ENCODE measurements around the gene SHC1.

SHC1 gene

DNA sequence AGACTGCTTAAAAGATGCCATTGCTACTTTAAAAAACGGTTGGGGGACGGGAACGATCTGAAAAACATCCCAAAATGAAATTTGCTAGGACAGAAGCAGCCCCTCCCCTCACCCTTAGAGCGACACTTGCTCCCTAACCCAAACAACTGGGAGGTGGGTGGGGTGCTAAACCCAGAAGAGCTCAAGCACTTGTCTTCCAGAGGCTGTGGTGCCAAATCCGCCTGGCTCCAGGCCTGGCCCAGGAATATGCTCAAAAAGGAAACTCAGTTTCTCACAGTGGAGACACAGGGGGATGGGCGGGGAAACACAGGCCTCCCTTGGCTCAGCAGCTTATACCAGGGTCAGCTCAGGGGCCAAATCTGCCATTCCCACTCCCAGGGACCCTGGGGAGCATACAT, 14.0 kb downstream of the SHC1 start:
- DNase-seq (ENCODE audit: low spot score) = no peak

DNA sequence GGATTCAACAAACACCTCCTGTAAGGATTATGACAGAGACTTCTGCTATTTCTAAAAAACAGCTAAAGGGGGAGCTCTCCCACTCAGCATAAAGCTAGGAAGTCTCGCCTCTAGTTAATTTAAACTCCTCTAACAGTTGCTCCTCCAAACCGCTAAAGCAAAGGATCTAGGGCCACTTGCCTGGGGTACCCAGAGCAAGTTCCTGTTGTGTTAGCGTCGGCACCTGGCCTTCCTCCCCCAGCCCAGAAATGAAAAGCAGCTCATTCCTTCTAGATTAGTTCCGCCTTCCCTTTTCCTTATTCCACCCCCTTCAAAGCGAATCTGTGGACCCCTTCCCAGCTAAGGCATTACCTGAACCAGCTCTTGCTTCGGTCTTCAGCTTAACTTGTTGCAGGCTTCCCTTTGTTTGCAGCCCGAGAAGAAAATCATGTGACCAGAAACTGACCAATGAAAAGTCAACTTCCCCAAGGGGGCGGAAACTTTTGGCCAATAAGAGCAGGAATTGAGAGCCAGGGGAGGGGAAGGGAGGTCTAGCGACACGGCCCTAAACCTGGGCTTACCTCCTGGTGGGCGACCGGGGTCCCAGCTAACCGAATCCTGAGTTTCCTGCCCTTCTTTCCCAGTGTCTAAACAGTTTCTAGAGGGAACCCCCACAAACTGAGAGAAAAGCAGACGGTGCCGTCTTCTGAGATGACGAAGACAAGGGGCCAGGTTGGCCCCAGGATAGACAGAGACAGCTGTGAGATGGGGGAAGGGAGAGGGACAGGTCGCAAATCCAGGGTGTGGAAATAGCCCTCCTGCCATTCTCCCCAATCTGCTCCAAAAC, 14.6 kb downstream of the SHC1 start, which contains the start of gene PBXIP1:
Gene PBXIP1 (minus strand): TSS at position 382 of the 826 bp plus-strand sequence. CDS start 2,378 bp downstream, outside the sequence.
- DNase-seq (ENCODE audit: low spot score) = peak; percentile 91

DNA sequence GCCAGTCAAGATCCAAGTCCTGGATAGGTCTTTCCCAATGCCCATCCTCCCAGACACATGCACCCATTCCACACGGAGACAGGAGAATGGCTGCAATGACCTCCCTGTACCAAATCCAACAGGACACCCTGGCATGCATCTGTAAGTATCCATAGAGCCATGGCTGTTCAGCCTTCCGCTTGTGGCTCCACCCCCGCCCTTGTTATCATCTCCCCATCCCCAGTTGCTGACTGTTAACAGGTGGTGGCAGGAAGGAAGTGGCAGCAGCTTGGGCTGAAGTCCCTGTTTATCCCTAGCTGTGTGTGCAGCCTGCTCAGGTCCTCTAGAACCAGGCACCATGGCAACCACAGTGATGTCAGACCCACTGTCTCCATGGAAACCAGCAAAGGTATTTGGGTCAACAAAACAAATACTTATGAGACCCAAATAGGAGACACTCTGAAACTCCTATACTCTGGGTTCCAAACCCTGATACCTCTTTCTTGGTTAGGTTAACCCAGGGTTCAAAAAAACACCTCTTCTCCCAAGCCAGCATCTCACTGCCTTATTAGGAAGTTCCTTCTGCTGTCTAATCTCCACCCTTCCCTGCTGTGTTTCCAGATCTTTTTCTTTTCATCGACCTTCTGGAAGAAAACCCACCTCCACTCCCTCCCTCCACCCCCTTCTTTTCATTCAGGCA, 15.4 kb downstream of the SHC1 start:
- peak; percentile 57 for DNase-seq (ENCODE audit: low spot score)

DNA sequence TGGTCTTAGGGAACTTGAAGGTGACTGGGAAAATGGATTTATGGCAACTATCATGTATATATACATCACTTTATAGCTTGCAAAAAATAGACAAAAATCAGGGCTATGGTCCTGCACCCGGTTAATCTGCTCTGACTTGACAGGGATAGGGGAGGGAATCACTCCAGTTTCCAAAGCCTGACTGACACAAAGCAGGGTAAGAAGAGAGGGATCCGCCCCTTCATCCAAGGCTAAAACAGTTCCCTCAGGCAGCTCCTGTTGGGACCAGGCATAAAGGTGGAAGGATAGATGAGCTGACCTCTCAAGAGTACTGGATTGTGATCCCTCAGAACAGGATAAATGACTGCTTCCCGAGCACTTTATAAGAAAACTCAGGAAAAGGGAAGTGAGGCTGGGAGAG, 16.0 kb downstream of the SHC1 start:
- DNase-seq (ENCODE audit: low spot score) = no peak

DNA sequence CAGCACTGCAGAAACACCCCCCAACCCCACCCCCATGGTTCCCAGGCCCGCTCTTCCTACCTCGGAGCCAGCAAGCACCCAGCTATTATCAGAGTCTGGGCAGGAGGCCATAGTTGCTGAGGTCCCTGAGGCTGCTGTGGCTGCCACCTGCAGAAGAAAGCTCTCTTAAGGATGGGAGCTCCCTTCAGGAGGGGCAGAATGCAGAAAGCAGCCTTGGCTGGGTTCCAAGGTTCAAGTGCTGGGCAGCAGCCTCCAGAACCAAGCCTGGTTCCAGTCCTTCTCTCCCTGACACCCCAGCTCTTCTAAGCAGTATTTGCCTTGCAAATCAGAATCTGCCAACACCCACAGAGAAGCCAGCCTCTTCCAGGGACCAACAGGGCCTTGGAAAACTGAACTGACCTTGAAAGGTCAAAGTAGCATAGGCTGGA, 16.9 kb downstream of the SHC1 start:
- no peak for DNase-seq (ENCODE audit: low spot score)

DNA sequence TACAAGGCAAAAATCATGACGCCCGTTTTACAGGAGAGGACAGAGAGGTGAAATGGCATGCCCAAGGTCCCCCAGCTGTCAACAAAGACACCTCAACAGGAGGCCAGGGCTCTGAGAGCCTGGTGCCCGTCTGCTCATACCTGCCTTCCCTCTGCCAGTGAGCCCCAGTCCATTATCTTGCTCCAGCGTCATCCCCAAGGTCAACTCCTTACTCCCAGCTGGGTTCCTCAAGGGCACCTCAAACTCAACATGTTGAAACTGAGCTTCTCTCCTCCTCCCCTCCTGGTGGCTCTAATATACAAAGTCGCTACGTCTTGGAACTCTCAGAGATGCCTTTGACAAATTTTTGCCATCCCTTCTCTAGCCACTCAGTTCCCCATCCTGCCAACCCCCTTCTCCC, 17.9 kb downstream of the SHC1 start:
- DNase-seq (ENCODE audit: low spot score) = no peak

DNA sequence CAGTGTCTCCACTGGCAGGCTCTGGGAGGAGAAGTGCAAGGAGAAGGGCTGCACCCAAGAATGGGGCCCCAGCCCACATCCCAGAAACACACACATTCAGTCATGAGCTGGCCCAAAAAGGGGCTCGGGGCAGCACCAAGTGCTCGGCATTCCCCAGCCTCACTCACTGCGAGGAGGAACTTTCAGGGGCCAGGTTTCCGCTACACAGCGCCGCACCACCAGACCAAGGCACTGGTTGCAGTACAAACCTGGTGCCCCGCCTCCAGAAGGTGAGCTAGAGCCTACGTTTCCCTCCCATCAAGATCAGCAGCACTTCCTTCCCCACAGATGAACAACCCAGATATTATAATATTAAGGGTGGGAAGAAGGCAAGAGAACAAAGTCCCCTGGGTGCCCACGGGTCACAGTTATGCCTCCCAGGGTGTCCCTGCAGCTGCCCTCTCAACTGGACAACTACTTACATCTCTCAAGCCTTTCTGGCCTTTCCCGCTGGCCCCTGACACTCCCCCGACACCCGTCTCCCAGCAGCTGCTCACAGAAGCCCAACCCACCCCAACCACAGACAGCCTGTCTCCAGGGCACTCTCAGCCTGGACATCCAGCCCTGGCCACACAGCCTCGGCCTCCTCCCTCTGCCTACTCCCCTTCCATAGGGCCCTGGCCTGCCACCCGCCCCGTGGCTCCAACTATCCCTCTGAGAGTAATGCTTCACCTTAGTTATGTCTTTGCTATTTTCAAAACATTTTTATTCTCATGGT, 18.5 kb downstream of the SHC1 start:
- DNase-seq (ENCODE audit: low spot score) = no peak

DNA sequence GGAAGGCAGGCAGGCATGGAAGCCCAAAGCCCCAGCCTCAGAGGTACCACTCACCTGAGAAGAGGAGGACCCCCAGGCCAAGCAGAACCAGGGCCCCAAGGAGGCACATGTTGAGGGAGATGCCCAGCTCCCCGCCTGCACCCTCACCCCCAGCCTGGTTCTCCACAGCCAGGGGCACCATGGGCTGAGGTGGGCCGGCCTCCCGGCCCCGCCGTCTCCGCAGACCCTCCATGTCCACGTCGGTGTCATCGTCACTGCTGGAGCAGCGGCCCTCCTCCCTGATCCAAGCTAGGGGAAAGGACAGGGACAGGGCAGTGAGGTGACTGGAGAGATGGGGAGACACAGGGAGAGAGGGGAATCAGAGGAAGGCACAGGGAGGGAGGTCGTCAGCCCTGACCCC, 22.5 kb downstream of the SHC1 start:
- no peak for DNase-seq (ENCODE audit: low spot score)

DNA sequence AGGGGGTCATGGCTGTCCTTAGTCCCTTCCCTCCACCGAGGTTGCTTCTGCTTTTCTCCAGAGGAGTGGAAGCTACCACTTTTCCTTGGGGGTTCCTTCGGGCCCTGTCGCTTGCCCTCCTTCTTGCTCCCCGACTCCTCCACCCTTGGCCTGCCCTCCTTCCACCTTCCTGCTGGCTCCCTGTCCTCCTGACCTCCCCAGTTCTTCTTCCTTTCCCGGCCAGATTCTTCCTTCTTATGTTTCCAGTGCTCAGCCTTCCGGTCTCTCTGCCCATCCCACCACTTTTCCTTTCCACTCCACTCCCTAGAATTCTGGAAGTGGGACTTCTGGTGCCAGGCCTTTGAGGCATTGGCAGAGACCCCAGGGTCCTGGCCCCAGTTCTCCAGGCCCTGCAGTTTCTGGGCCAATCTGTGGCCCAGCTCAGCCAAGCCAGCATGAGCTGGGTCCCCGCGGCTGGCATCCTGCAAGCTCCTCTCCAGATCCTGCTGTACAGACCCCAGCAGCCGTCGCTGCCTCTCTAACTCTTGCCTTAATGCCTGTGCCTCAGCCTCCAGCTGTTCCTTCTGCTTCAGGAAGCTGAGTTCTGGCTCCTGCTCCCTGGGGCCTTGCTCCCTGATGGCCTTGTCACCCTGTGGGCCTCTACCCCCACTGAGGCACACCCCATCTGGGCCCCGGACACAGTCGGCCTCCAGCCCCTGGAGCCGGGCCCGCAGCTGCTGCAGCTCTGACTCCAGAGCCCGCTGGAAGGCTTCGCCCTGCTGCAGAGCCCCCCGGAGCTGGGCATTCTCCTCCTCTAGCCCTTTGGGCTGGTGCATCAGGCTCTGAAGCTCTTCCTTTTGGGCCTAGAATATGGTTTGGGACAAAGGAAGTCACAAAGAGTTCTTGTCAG, 24.3 kb downstream of the SHC1 start:
- DNase-seq (ENCODE audit: low spot score) = no peak

DNA sequence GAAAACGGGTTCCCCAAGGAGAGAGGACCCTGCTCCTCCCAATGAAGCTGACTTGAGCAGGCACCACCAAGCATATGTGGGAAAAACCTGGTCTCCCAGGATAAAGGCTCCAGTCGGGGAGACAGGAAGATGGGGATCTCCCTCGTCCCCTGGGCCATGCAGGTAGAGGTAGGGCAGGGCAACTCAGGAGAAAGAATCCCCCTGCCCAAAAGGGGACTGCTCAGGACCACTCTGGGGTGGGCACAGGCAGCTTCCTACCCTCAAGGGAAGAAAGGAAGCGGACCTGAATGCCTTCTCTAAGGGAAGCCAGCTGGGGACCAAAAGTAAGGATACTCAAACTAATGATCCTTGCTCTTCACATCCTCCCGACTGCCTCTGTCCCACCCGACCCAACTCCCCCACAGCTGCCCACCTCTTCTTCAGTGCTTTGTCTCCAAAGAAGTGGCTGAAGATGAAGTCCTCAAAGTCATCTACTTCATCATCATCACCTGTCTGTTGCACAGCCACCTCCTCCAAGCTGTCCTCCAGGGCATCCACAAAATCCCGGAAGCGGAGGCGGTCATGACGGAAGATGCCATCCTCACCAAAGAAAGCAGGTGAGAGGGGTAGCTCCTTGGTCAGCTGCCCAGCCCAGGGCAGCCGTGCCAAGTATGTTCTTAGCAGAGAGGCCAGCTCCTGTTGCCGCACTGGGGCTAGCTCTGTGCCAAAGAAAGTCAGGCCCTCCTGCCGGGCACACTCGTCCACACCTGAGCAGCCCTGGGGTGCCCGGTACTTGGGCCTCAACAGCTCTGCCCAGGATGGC, 25.2 kb downstream of the SHC1 start:
- no peak for DNase-seq (ENCODE audit: low spot score)

DNA sequence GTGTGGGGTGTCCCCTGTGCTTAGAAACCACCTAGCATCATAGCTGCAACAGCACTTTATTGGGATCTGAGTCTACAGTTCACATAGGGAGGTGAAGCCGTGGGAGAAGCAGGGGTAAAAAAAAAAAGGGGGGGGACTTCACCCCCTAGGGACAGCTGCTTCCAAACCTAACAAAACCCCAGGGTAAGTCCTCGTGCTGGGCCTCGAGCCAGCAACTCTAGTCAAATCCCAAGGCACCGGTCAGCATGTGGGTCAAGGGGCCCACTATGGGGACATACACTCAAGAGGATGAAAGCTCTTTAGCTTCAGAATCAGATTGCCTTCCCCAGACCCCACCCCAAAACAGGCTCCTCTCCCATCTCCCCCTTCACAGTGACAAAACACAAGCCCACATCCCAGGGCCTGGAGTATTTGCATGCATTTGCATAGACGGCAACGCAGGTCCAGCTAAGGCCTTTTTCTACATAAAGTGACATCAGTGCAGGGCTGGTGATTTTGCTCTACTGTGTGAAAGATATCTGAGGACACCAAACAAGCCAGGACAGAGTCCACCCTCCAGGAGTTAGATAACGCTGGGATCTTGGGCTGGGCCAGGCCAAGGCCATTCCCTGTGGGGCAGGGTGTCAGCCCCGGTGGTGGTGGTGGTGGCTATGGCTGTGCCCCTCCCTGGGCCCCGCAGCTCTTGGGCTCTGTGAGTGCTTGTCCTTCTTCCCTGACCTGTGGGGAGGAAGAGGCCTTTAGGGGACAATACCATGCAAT, 26.0 kb downstream of the SHC1 start:
- no peak for DNase-seq (ENCODE audit: low spot score)

DNA sequence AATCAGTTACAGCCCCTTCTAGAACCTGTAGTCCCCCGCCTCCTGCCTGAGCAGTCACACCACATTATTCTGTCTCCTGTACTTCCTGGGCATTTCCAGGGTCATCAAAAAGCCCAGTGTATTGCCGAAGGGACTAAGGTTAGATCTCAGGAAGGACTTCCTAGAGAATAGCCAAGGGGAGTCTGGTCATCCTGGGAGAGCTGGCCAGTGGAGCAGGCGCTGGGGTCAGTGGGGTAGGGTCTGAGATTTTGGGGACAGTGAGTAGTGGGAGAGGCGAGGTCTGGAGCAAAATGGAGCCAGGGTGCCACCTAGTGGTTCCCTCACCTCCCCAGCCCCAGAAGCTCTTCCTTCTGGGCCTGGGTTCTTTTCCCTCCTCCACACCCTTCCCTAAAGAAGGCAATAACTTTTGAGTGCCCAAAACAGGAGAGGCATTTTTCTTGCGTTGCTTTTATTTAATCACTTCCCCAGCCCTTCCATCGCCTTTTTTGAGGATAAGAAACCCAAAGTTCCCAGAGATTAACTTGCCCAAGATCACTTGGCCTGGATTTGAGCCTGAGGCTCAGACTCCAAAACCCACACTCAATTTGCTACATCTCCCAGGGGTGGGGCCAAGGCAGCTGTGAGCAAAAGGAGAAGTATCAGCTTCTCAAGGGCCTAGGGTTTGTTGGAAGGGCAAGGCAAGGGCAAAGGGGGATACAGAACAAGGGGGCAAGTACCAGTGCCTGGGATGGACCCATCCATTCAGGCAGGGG, 26.7 kb downstream of the SHC1 start:
- peak; percentile 54 for DNase-seq (ENCODE audit: low spot score)

DNA sequence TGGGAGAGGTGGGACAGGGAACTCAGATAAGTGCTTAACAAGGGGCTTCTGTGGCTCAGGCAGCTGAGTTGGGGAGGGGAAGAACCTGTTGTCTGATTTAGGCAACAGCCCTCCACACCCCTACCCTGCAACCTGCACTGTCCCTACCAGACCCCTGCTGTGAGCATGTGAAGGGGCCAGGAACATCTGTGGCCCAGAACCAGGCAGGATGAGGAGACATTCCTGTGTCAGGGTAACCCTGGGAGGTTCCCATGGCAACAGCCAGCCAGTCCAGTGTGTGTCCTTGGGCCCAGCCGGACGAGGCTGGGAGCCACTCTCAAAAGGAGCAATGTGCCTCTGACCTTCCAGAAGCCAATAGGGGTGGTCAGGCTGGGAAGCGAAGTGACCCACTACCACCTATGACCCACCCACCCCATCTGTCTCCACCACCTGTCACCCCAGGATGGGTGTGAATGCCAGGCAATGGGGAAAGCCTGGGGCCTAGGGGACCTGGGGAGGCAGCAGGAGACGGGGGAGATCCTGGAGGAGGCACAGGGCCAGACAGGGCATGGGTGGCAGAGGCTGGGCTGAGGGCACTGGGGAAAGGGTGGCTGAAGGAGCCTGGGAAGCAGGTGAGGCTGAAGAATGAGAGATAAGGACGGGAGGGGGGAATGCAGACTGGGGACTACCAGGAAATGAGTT, 29.1 kb downstream of the SHC1 start:
- no peak for DNase-seq (ENCODE audit: low spot score)

DNA sequence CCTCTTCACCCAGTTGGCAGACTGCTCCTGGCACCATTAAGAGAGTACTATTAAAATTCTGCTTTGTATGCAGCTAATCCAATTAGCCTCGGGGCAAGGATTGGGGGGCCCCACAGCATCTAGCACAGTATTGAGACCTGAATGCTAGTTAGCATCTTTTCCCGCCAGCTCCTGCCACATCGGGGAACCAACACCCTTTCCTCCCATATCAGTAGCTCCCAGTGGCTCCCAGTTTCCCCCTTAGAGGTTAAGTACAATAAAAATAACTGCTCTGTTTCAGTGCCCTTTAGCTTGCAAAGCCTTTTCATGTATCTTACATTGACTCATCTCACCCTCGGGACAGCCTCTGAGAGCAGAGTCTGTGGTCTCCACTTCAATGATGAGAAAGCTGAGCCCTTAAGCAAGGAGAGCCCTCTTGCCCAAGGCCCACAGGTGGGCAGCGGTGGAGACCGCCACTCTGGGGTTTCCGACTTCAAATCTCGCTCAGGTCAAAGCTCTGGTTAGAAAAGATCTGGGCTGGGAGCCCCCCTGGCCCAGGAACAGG, 29.8 kb downstream of the SHC1 start:
- DNase-seq (ENCODE audit: low spot score) = no peak

DNA sequence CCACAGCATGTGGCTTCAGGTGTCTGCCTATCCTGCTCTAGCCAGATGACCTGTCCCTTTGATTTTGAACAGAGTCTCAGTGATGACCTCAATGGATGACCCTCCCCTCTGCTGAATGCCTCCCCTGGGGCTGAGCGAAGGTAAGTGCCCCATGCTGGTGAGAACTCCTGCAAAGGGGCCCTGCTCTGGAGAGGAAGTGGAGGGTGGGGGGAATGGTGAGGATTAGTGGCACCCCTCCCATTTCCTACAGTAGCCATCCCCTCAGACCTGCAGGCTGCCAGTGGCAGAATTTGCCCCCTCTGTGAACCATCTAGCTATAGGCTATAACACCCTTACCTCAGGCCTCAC, 30.4 kb downstream of the SHC1 start:
- DNase-seq (ENCODE audit: low spot score) = no peak

DNA sequence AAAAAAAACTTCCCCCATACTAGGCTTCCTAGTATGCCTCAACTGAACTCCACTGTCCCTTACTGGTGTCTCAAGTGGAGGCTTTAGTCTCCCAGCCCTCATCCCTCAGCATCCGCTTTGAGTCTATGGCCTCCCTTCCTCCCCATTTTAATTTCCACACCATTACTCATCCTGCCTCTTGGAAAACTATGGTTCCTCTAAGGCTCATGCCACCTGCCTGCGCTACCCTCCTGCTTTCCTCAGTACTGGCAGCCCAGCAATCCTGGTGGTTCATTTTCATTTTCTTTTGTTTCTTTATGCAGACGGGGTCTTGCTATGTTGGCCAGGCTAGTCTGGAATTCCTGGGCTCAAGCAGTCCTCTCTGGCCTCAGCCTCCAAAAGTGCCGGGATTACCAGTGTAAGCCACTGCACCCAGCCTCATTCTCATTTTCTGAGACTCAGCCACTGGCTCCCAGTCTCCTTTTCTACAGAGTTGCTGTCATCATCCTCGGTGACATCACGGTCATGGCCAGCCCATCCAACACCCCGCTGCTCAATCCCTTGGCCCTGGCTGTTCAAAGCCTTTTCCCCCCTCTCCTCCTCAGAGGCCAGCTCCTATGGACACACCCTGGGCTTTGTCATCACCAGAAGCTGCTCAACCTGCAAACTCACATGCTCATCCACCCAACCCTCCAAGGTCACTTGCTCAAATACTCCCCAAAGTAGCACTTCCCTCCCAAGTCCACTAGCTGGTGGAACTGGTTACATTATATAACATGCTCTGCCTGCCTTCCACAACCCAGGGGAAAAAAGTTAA, 31.7 kb downstream of the SHC1 start:
- no peak for DNase-seq (ENCODE audit: low spot score)

DNA sequence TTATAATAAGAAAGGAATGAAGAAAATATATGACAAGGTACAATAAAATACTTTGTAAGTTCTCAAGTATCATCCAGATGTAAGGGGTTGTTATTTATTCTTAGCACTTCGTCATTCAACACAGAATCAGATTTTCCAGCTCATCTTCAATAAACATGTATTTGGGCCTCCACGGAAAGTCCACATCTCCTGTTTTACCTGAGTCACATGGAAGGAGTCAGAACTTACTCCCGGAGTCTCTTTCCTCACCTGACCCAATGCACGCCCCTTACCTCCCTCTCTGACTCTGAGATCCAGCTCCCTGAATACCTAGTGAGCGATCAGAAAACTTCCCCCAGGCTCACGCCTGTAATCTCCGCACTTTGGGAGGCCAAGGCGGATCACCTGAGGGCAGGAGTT, 32.6 kb downstream of the SHC1 start:
- DNase-seq (ENCODE audit: low spot score) = no peak

Measured in hematopoietic multipotent progenitor cell treated with erythropoietin and hydrocortisone succinate and interleukin-3 and kit ligand, for 15 days (in vitro differentiated cells).